OCI-LY7 (cell line): ENCODE data around the gene SNX12. TPM values are rescaled to one million over a fixed set of nuclear protein-coding genes. Genes with fewer than 3 reads are reported as not detected.
A peak's percentile ranks its signal among the peaks of the same experiment; 100 is the strongest.

Experiments used
- BruUV-seq: library from RNA; stranded (reverse); fragments of 400-500 nt; replicated peaks from 2 replicates; lab custom pipeline; 2021; lab: Mats Ljungman, UMichigan
- CTCF ChIA-PET: fragments of 300-600 bp; sonication (Branson Sonifier 250); formaldehyde crosslinking; loops from one replicate; lab custom pipeline; 2022; ENCODE audit warnings: antibody characterized with exemption; ENCODE audit not compliant: unreplicated experiment; lab: Charles Lee
- POLR2A ChIA-PET: fragments of 300-600 bp; sonication (Branson Sonifier 250); formaldehyde crosslinking; loops from one replicate; lab custom pipeline; 2022; ENCODE audit warnings: antibody characterized with exemption; lab: Charles Lee
- DNase-seq: peaks from one replicate; pipeline ENCODE4 v3.0.0-alpha.2; 2015; ENCODE audit warnings: low spot score
- H2AFZ ChIP-seq: fragments of 200-600 bp; sonication (generic), shearing (Covaris generic); 2 replicates; pipeline ENCODE4 v1.6.1; 2014; ENCODE audit warnings: mild to moderate bottlenecking, antibody characterized with exemption, low read length, moderate library complexity
- H3K27ac ChIP-seq: fragments of 200-600 bp; sonication (generic); 2 replicates; pipeline ENCODE4 v1.5.1; 2014; ENCODE audit warnings: mixed run types, low read depth, mild to moderate bottlenecking, moderate library complexity, low read length, inconsistent platforms; ENCODE audit not compliant: poor library complexity, severe bottlenecking
- H3K36me3 ChIP-seq: fragments of 200-600 bp; sonication (generic); 2 replicates; pipeline ENCODE4 v1.6.1; 2014; ENCODE audit warnings: mild to moderate bottlenecking, antibody characterized with exemption, low read length, moderate library complexity, mixed read lengths; ENCODE audit not compliant: insufficient read depth
- H3K4me1 ChIP-seq: fragments of 200-600 bp; sonication (generic); 2 replicates; pipeline ENCODE4 v1.5.1; 2014; ENCODE audit warnings: mild to moderate bottlenecking, low read length; ENCODE audit not compliant: insufficient read depth, poor library complexity, severe bottlenecking
- H3K4me2 ChIP-seq: fragments of 200-600 bp; sonication (generic); 2 replicates; pipeline ENCODE4 v1.6.1; 2014; ENCODE audit warnings: mild to moderate bottlenecking, low read length
- H3K4me3 ChIP-seq: fragments of 200-600 bp; sonication (generic); 2 replicates; pipeline ENCODE4 v1.5.1; 2014; ENCODE audit warnings: mild to moderate bottlenecking, low read depth, low read length; ENCODE audit not compliant: poor library complexity, severe bottlenecking
- H3K79me2 ChIP-seq: fragments of 200-600 bp; sonication (generic); 2 replicates; pipeline ENCODE4 v1.6.1; 2016; ENCODE audit warnings: low read depth, mild to moderate bottlenecking, low read length, moderate library complexity, mixed read lengths; ENCODE audit not compliant: insufficient read depth
- H3K9me2 ChIP-seq: fragments of 200-600 bp; sonication (generic); 2 replicates; pipeline ENCODE4 v1.6.1; 2016; ENCODE audit warnings: mild to moderate bottlenecking, low read length, mixed read lengths; ENCODE audit not compliant: insufficient read depth
- H3K9me3 ChIP-seq: fragments of 200-600 bp; sonication (generic); 2 replicates; pipeline ENCODE4 v1.6.1; 2014; ENCODE audit warnings: mild to moderate bottlenecking, mixed run types, low read length, mixed read lengths
- H4K20me1 ChIP-seq: fragments of 200-600 bp; sonication (generic); 2 replicates; pipeline ENCODE4 v1.6.1; 2014; ENCODE audit warnings: mild to moderate bottlenecking, antibody characterized with exemption, low read length, moderate library complexity, mixed read lengths; ENCODE audit not compliant: insufficient read depth
- EZH2phosphoT487 ChIP-seq: fragments of 200-600 bp; sonication (generic); IDR thresholded peaks from 2 replicates; pipeline ENCODE4 v1.6.1; 2018; ENCODE audit warnings: low read depth, borderline replicate concordance, mild to moderate bottlenecking, mixed run types, antibody characterized with exemption, low read length, moderate library complexity, mixed read lengths
- intact Hi-C: fragments of 100-400 bp; cut with micrococcal nuclease; formaldehyde crosslinking; loops from one replicate; pipeline ENCODE4 v1.10.0; 2022; ENCODE audit not compliant: unreplicated experiment
- total RNA-seq, 2 experiments: library from RNA; depleted of rRNA in 1 of 2; stranded (reverse); fragments of >200 nt in 1 of 2; shearing (Covaris generic) in 1 of 2; gene quantifications; 2 replicates each; pipeline ENCODE4 v1.2.3, GENCODE V29; 2014 to 2022
- TF ChIP-seq, protein P1 (sequence below): fragments of 200-600 bp; sonication (generic); conservative IDR thresholded peaks from 2 replicates; pipeline ENCODE4 v1.5.1; 2014; ENCODE audit warnings: mild to moderate bottlenecking, antibody characterized with exemption, low read length, moderate library complexity, mixed read lengths

The SNX12 gene
- total RNA-seq, 2 experiments from 2014 or later, result 24.8 to 28.7 TPM

DNA sequence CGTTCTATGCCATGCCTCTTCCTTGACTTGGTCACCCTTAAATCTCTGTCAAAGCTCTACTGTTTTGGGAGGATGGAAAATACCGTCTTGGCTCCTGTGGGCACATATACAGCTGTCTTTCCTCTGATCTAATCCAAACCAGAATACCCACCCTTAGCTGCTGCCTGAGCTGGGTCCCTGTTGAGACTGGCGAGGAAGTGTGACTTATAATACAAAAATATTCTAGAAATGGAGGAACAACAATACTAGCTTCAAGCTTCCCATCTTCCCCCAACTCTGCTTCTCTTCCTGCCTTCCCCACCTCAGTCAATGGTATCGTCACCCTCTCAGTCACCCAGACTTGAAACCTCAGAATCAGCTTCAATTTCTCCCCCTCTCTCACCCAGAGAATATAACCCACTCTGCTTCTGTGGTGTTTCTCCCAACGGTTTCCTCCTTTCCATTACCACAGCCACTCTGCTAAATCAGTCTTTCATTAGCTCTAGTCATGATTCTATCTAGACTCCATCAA lies 43.8 kb upstream of the SNX12 start:
- H3K4me1 ChIP-seq, result peaks cover 47% of the 10 kb centered on the region
- POLR2A ChIA-PET, result interaction anchor here (1.0 to 1.9 kb wide), 5 partner anchors 10 to 254 kb away, joined by 4 to 17 read pairs (median 6); partner anchors contain the start of genes NONO and TAF1

DNA sequence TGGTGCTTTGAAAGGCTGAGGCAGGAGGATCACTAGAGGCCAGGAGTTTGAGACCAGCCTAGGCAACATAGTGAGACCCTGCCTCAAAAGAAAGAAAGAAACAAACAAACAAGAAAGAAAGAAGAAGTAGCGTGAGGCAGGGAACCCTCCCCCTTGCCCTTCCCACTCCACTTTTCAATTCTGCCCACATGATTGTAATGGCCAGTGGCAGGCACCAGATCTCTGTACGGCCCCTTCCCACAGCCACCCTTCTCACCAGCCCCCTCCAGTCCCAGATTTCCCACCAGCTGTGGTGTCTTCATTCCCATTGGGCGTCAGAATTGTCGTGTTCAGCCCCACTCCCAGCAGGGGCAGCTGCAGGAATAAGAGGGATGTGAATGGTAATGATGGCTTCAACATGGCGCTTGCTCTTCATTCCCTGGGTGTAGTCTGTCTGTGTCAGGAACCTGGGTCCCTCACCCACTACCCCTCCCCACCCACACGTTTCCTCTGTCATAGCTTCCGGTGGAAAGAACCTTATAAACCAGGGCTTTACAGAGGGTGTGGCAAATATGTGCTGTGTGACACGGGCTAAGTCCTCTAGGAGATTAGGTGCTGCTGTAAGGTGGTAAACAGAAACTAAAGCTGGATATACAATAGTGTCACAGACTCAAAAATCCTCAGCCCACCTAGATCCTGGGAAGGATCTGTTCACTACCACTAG lies 43.2 kb upstream of the SNX12 start, which contains the start of gene IL2RG:
TSS of gene IL2RG (minus strand) at position 437 of the 703 bp plus-strand sequence. CDS start at position 399, 38 bp downstream.
- Histone ChIP-seq H3K4me2 (peak within 1 kb of the TSS; percentile 90), H4K20me1 (no peaks in the 10 kb centered on the region), H3K9me3 (no peaks in the 10 kb centered on the region), H2AFZ (peak within 1 kb of the TSS; percentile 81), H3K27ac (peak within 1 kb of the TSS; percentile 77), H3K36me3 (peaks cover 32% of the 10 kb centered on the region), H3K4me1 (peaks cover 47% of the 10 kb centered on the region), H3K4me3 (peak within 1 kb of the TSS; percentile 88), H3K9me2 (no peaks in the 10 kb centered on the region), H3K79me2 (peaks cover 15% of the 10 kb centered on the region; the same call in 1 of the 2 replicates)
- peak; percentile 84 for DNase-seq
- TF ChIP-seq EZH2phosphoT487, result no peak
- TF ChIP-seq, protein P1, sequence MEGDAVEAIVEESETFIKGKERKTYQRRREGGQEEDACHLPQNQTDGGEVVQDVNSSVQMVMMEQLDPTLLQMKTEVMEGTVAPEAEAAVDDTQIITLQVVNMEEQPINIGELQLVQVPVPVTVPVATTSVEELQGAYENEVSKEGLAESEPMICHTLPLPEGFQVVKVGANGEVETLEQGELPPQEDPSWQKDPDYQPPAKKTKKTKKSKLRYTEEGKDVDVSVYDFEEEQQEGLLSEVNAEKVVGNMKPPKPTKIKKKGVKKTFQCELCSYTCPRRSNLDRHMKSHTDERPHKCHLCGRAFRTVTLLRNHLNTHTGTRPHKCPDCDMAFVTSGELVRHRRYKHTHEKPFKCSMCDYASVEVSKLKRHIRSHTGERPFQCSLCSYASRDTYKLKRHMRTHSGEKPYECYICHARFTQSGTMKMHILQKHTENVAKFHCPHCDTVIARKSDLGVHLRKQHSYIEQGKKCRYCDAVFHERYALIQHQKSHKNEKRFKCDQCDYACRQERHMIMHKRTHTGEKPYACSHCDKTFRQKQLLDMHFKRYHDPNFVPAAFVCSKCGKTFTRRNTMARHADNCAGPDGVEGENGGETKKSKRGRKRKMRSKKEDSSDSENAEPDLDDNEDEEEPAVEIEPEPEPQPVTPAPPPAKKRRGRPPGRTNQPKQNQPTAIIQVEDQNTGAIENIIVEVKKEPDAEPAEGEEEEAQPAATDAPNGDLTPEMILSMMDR, result no peak
- CTCF ChIA-PET, result no interaction called here
- intact Hi-C loops, result loop anchor here (10.0 kb wide), 1 partner anchor 174 kb away; the partner anchor contains the start of gene NONO
- POLR2A ChIA-PET, result interaction anchor here (1.0 to 1.9 kb wide), 5 partner anchors 9 to 255 kb away, joined by 4 to 17 read pairs (median 6); partner anchors contain the start of genes NONO and TAF1
- TSS peak; percentile 87 for BruUV-seq

More for the DNA sequence above, 43.8 kb upstream of the SNX12 start:
- H3K27ac ChIP-seq, result peak overlapping the region; percentile 77
- peak overlapping the region; percentile 81 for H2AFZ ChIP-seq
- peaks cover 15% of the 10 kb centered on the region; the same call in 1 of the 2 replicates for H3K79me2 ChIP-seq
- intact Hi-C loops, result loop anchor here (10.0 kb wide), 1 partner anchor 173 kb away; the partner anchor contains the start of gene NONO
- H3K4me2 ChIP-seq, result peak overlapping the region; percentile 90
- DNase-seq, result peak; percentile 19
- H3K9me2 ChIP-seq, result no peaks in the 10 kb centered on the region
- no peak for TF ChIP-seq EZH2phosphoT487
- TF ChIP-seq, protein P1, result no peak
- no peaks in the 10 kb centered on the region for H4K20me1 ChIP-seq
- no peaks in the 10 kb centered on the region for H3K9me3 ChIP-seq
- peak overlapping the region; percentile 88 for H3K4me3 ChIP-seq
- H3K36me3 ChIP-seq, result peaks cover 29% of the 10 kb centered on the region
- CTCF ChIA-PET, result no interaction called here
- TSS peak; percentile 95 for BruUV-seq
